Naive thymus-derived CD4-positive, alpha-beta T cell (primary cell): ENCODE results near the gene PLCG2. TPM values are rescaled to one million over a fixed set of nuclear protein-coding genes. Genes with fewer than 3 reads are reported as not detected.
"Not testable (repeated sequence)": the region's sequence is repeated elsewhere in the genome, so short reads cannot be mapped to it uniquely, and the experiment has no call there.

ENCODE experiments used
- ATAC-seq: fragments of 150-1000 bp; cut with Tn5 transposase; 2 replicates; pipeline ENCODE4 v1.10.0; 2021; ENCODE audit warnings: mild to moderate bottlenecking, moderate library complexity
- CTCF ChIA-PET: fragments of 350-600 bp; sonication (Branson Sonifier 250); formaldehyde crosslinking; loops from one replicate; lab custom pipeline; 2021; ENCODE audit warnings: antibody characterized with exemption; lab: Charles Lee
- POLR2A ChIA-PET: fragments of 350-600 bp; sonication (Branson Sonifier 250); formaldehyde crosslinking; loops from one replicate; lab custom pipeline; 2021; ENCODE audit warnings: antibody characterized with exemption, inconsistent platforms; lab: Charles Lee
- DNase-seq, 9 donors: peaks; one replicate each; pipeline versions ENCODE4 v3.0.0 to v3.0.0-alpha.2; 2020 to 2022; ENCODE audit warnings: mixed read lengths in 1 of 9
- H3K27ac ChIP-seq: one replicate; pipeline ENCODE4 v1.7.0; 2013; ENCODE audit warnings: mild to moderate bottlenecking, low read depth, low read length, moderate library complexity
- H3K27me3 ChIP-seq, 2 donors: one replicate each; pipeline ENCODE4 v1.7.0; 2013; ENCODE audit warnings: low read length in 2 of 2, mild to moderate bottlenecking in 2 of 2, moderate library complexity in 2 of 2; ENCODE audit not compliant: control insufficient read depth in 2 of 2, insufficient read depth in 2 of 2
- H3K36me3 ChIP-seq, 3 experiments: 1 replicate in 2 of 3; 2 replicates in 1 of 3; pipeline ENCODE4 v1.7.0; 2013; ENCODE audit warnings: low read length in 3 of 3, mild to moderate bottlenecking in 3 of 3, moderate library complexity in 1 of 3; ENCODE audit not compliant: insufficient read depth in 3 of 3, control insufficient read depth in 2 of 3
- H3K4me1 ChIP-seq, 2 donors: one replicate each; pipeline ENCODE4 v1.7.0; 2013; ENCODE audit warnings: low read length in 2 of 2, mild to moderate bottlenecking in 2 of 2, moderate library complexity in 1 of 2; ENCODE audit not compliant: control insufficient read depth in 2 of 2, insufficient read depth in 2 of 2
- H3K4me3 ChIP-seq: 2 replicates; pipeline ENCODE4 v1.7.0; 2013; ENCODE audit warnings: mild to moderate bottlenecking, low read length
- H3K9me3 ChIP-seq, 3 experiments: 1 replicate in 2 of 3; 2 replicates in 1 of 3; pipeline ENCODE4 v1.7.0; 2013; ENCODE audit warnings: low read length in 3 of 3; ENCODE audit not compliant: control insufficient read depth in 2 of 3
- H3K27ac Mint-ChIP-seq, 9 donors: one replicate each; pipeline ENCODE4 v1.8.0; 2020 to 2022; ENCODE audit warnings: mixed read lengths in 9 of 9, mild to moderate bottlenecking in 8 of 9, moderate library complexity in 5 of 9, inconsistent platforms in 2 of 9
- H3K27me3 Mint-ChIP-seq, 5 donors: one replicate each; pipeline ENCODE4 v1.8.0; 2021 to 2022; ENCODE audit warnings: mixed read lengths in 5 of 5, mild to moderate bottlenecking in 1 of 5
- H3K36me3 Mint-ChIP-seq, 5 donors: one replicate each; pipeline ENCODE4 v1.8.0; 2020 to 2022; ENCODE audit warnings: mixed read lengths in 5 of 5, mild to moderate bottlenecking in 3 of 5, inconsistent platforms in 1 of 5
- H3K4me1 Mint-ChIP-seq, 7 donors: one replicate each; pipeline ENCODE4 v1.8.0; 2020 to 2022; ENCODE audit warnings: mixed read lengths in 7 of 7, mild to moderate bottlenecking in 3 of 7, inconsistent platforms in 1 of 7
- H3K4me3 Mint-ChIP-seq, 10 donors: one replicate each; pipeline ENCODE4 v1.8.0; 2020 to 2022; ENCODE audit warnings: mild to moderate bottlenecking in 10 of 10, mixed read lengths in 10 of 10, moderate library complexity in 6 of 10, inconsistent platforms in 2 of 10
- H3K9me3 Mint-ChIP-seq, 11 donors: one replicate each; pipeline ENCODE4 v1.8.0; 2020 to 2022; ENCODE audit warnings: mixed read lengths in 11 of 11, mild to moderate bottlenecking in 4 of 11, inconsistent platforms in 1 of 11, moderate library complexity in 1 of 11
- intact Hi-C, 2 donors: fragments of 100-400 bp; cut with micrococcal nuclease; formaldehyde crosslinking; loops; one replicate each; pipeline ENCODE4 v1.15.1; 2023
- polyA plus RNA-seq, 2 donors: library from polyadenylated mRNA; unstranded; fragments of 300-500 nt; fragmentation: Illumina TruSeq; gene quantifications; one replicate each; pipeline ENCODE4 v1.2.3, GENCODE V29; 2021
- total RNA-seq, 6 experiments: library from RNA in 5 of 6; stranded (reverse) in 5 of 6; gene quantifications; 1 replicate in 5 of 6; 2 replicates in 1 of 6; pipeline ENCODE4 v1.2.3 and lab custom pipeline; 2021 to 2026

The PLCG2 gene
- total and polyA plus RNA-seq, 7 experiments from 2014 or later = 0.07 to 85.8 (median 1.5) TPM

DNA sequence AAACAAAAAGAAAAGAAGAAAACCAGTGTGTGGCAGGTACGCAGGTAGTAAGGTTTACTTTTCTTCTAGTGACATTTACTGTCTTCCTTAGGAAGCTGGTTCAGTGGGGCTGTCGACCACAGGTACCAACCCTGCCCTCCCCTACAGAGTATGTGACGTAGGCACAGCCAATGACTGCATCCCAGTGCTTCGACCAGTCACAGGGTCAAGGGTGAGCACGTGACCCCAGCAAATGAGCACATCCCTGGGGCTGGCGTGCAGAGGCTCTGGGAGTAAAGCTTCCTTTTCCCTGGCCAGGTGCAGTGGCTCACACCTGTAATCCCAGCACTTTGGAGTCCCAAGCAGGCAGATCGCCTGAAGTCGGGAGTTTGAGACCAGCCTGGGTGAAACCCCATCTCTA, 38.9 kb upstream of the PLCG2 start:
- H3K4me3 Mint-ChIP-seq = no peak overlapping the region
- no peaks in the 10 kb centered on the region for H3K36me3 ChIP-seq
- POLR2A ChIA-PET = no interaction called here
- intact Hi-C loops = no loop called here
- peaks cover 0 to 2% (median 0%) of the 10 kb centered on the region in 5 donors for H3K27me3 Mint-ChIP-seq
- peaks cover 0 to 3% of the 10 kb centered on the region in 2 donors for H3K4me1 ChIP-seq
- no peak for DNase-seq
- H3K9me3 ChIP-seq = no peaks in the 10 kb centered on the region
- no peaks in the 10 kb centered on the region for H3K36me3 Mint-ChIP-seq
- no peak overlapping the region for H3K4me3 ChIP-seq
- CTCF ChIA-PET = interaction anchor here (0.6 to 1.6 kb wide), 2 partner anchors 372 to 1160 kb away, joined by 4 to 5 read pairs; no protein-coding TSS in a partner anchor
- no peaks in the 10 kb centered on the region for H3K9me3 Mint-ChIP-seq
- no peaks in the 10 kb centered on the region for H3K27me3 ChIP-seq
- ATAC-seq = no peak
- H3K4me1 Mint-ChIP-seq = peaks cover 0 to 18% (median 5%) of the 10 kb centered on the region in 7 donors
- no peak overlapping the region for H3K27ac Mint-ChIP-seq
- no peak overlapping the region for H3K27ac ChIP-seq

DNA sequence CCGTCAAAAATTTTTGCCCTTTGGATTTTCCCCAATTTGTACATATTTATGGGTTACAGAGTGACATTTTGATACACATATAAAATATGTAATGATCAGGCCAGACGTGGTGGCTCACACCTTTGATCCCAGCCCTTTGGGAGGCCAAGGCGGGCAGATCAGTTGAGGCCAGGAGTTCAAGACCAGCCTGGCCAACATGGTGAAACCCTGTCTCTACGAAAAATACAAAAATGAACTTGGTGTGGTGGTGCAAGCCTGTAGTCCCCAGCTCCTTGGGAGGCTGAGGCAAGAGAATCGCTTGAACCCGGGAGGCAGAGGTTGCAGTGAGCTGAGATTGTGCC, 37.7 kb upstream of the PLCG2 start:
- H3K4me3 Mint-ChIP-seq, H3K36me3 ChIP-seq, H3K27me3 Mint-ChIP-seq, intact Hi-C loops, ATAC-seq, H3K36me3 Mint-ChIP-seq, H3K27ac ChIP-seq, H3K9me3 Mint-ChIP-seq, H3K27me3 ChIP-seq, H3K9me3 ChIP-seq, H3K4me3 ChIP-seq, DNase-seq: not testable (repeated sequence)
- Mint-ChIP-seq H3K27ac (peak overlapping the region in 1 of 9 donors; percentile 55), H3K4me1 (peaks cover 8 to 26% (median 14%) of the 10 kb centered on the region in 7 donors)
- ChIA-PET POLR2A (interaction anchor here (0.6 kb wide), 1 partner anchor 710 kb away, joined by 3 read pairs; no protein-coding TSS in a partner anchor), CTCF (interaction anchor here (1.6 kb wide), 1 partner anchor 373 kb away, joined by 5 read pairs; no protein-coding TSS in a partner anchor)
- peaks cover 4 to 11% of the 10 kb centered on the region in 2 donors for H3K4me1 ChIP-seq

DNA sequence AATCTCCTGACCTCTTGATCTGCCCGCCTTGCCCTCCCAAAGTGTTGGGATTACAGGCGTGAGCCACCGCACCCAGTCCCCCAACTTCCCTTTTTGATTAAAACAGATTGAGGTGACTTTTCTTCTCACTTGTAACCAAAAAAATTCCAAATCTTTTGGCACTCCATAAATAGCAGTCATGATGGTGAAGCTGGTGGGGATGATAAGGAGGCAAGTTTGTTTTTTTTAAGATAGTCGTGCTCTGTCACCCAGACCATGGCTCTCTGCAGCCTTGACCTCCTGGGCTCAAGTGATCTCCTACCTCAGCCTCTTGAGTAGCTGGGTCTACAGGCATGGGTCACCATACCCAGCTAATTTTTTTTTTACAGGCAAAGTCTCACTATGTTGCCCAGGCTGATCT, 34.7 kb upstream of the PLCG2 start:
- Mint-ChIP-seq H3K27me3 (peaks cover 0 to 4% (median 0%) of the 10 kb centered on the region in 5 donors), H3K9me3 (peaks cover 0 to 3% (median 0%) of the 10 kb centered on the region in 11 donors), H3K4me1 (peaks cover 6 to 32% (median 10%) of the 10 kb centered on the region in 7 donors), H3K27ac (no peak overlapping the region), H3K36me3 (peaks cover 0 to 4% (median 0%) of the 10 kb centered on the region in 5 donors), H3K4me3 (no peak overlapping the region)
- Histone ChIP-seq H3K4me1 (peaks cover 4 to 10% of the 10 kb centered on the region in 2 donors), H3K27me3 (no peaks in the 10 kb centered on the region), H3K4me3 (no peak overlapping the region), H3K36me3 (no peaks in the 10 kb centered on the region), H3K27ac (no peak overlapping the region), H3K9me3 (no peaks in the 10 kb centered on the region)
- ChIA-PET POLR2A (interaction anchor here (1.3 kb wide), 1 partner anchor 9 kb away, joined by 3 read pairs; no protein-coding TSS in a partner anchor), CTCF (interaction anchor here (0.6 kb wide), 2 partner anchors 9 to 341 kb away, joined by 3 read pairs; no protein-coding TSS in a partner anchor)
- DNase-seq (no peak), ATAC-seq (no peak)
- intact Hi-C loops = no loop called here

DNA sequence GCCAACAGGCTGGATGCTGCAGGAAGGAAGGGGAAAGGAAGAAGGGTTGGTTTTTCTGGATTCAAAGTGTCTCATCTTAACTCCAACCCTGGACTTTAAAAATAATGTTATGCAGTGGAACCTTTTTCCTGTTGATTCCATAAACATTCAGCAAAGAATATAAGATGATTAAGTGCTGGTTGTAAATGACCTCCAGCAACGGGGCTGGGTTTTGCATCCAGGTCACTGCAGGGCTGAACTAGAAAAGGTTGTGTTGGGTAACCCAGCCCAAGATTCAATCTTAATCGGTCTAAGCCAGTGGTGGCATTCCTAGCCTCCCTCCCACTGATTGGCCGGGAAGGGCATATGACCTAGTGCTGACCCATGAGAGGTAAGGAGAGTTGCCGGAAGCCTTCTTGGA, 34.2 kb upstream of the PLCG2 start:
- Mint-ChIP-seq H3K4me1 (peaks cover 6 to 37% (median 10%) of the 10 kb centered on the region in 7 donors), H3K36me3 (peaks cover 0 to 4% (median 0%) of the 10 kb centered on the region in 5 donors), H3K27ac (no peak overlapping the region), H3K9me3 (peaks cover 0 to 3% (median 0%) of the 10 kb centered on the region in 11 donors), H3K27me3 (peaks cover 0 to 4% (median 0%) of the 10 kb centered on the region in 5 donors), H3K4me3 (peak overlapping the region in 2 of 10 donors; percentile 82 to 83)
- H3K27ac ChIP-seq = no peak overlapping the region
- no peaks in the 10 kb centered on the region for H3K27me3 ChIP-seq
- DNase-seq (no peak), ATAC-seq (no peak)
- peaks cover 4 to 10% of the 10 kb centered on the region in 2 donors for H3K4me1 ChIP-seq
- intact Hi-C loops = loop anchor here (5.0 kb wide), 4 partner anchors 127 to 668 kb away; partner anchors contain the start of genes C16orf46 (in 1 of the 2), GCSH (in 1 of the 2) and MPHOSPH6 (in 1 of the 2)
- no peaks in the 10 kb centered on the region for H3K36me3 ChIP-seq
- CTCF ChIA-PET = interaction anchor here (0.6 kb wide), 2 partner anchors 9 to 342 kb away, joined by 3 read pairs; no protein-coding TSS in a partner anchor
- POLR2A ChIA-PET = no interaction called here
- H3K4me3 ChIP-seq = no peak overlapping the region
- no peaks in the 10 kb centered on the region for H3K9me3 ChIP-seq

DNA sequence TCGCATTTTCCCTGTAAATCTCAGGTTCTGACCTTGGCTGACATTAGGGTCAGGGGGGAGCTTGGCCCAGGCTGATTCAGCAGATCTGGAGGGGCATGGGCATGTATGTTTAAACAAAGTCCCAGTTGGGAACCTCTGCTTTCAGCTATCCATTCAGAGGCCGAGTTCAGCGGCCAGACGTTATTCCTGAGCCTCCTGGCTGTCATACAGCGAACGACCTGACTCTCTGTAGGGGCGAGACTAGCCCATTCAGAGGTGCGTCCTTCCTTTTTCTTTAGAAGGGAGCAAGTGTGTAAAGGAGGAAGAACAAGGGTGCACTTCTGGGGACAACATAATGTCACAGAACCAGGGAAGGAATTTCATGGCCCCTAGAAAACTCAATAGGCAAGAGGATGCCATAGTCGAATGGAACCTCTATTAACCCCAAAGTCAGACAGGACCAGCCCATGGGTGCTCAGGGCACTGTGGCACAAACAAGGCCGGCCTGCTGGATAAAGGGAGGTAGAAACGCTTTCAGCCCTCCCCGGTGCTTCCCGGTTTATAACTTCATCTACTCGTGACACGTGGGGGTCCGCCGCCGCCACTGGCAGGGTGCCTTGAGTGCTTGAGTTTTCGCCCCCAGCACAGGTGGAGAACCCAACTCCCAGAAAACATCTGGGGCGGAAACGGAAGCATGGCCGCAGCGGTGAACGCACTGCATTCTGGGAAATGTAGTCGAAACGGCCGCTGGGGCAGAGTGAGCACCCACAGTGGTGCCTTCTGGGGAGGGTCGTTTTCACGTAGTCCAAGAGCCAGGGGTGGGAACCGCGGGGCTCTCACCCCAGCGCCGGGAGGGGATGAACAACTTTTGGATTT, 33.2 kb upstream of the PLCG2 start:
- DNase-seq = peak; percentile 53 to 75 (median 71)
- intact Hi-C loops = loop anchor here (1.0 to 5.0 kb wide), 8 partner anchors 126 to 739 kb away; partner anchors contain the start of genes C16orf46 (in 2 of the 2), GAN (in 2 of the 2), CENPN (in 1 of the 2) and GCSH (in 1 of the 2)
- Mint-ChIP-seq H3K9me3 (peaks cover 0 to 3% (median 0%) of the 10 kb centered on the region in 11 donors), H3K27ac (peak overlapping the region; percentile 83 to 95 (median 88)), H3K4me1 (peaks cover 6 to 33% (median 10%) of the 10 kb centered on the region in 7 donors), H3K27me3 (peaks cover 0 to 6% (median 0%) of the 10 kb centered on the region in 5 donors), H3K36me3 (peaks cover 0 to 4% (median 0%) of the 10 kb centered on the region in 5 donors), H3K4me3 (peak overlapping the region; percentile 82 to 90 (median 86))
- POLR2A ChIA-PET = no interaction called here
- Histone ChIP-seq H3K27me3 (no peaks in the 10 kb centered on the region), H3K4me3 (peak overlapping the region; percentile 66), H3K4me1 (peaks cover 4 to 10% of the 10 kb centered on the region in 2 donors), H3K9me3 (no peaks in the 10 kb centered on the region), H3K27ac (peak overlapping the region; percentile 65), H3K36me3 (no peaks in the 10 kb centered on the region)
- CTCF ChIA-PET = interaction anchor here (0.6 kb wide), 1 partner anchor 544 kb away, joined by 4 read pairs; no protein-coding TSS in a partner anchor
- ATAC-seq = peak; percentile 97

DNA sequence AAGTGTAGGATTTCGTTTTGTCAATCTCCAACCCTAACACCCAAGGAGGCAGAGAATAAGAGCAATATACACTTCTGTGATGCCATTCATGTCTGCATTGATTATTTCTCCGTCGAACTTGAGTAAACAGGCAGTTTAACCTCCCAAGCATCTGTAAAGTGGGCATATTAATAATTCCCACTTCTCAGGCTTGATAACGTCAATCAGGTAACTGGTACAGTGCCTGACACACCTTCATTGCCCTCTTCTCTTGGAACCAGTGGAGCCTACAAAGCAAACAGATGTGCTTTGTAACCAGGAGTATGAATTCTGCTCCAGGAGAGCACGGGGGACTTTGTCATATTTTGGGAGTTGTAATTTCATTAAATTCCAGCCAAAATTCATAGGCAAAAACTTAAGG, 32.5 kb upstream of the PLCG2 start:
- H3K4me1 Mint-ChIP-seq = peaks cover 6 to 31% (median 10%) of the 10 kb centered on the region in 7 donors
- H3K4me3 Mint-ChIP-seq = peak overlapping the region in 9 of 10 donors; percentile 82 to 90 (median 86)
- Histone ChIP-seq H3K27me3 (no peaks in the 10 kb centered on the region), H3K4me3 (peak overlapping the region; percentile 66), H3K9me3 (no peaks in the 10 kb centered on the region), H3K36me3 (no peaks in the 10 kb centered on the region), H3K27ac (no peak overlapping the region), H3K4me1 (peaks cover 4 to 10% of the 10 kb centered on the region in 2 donors)
- intact Hi-C loops = loop anchor here (1.0 to 5.0 kb wide), 8 partner anchors 126 to 739 kb away; partner anchors contain the start of genes C16orf46 (in 2 of the 2), GAN (in 2 of the 2), CENPN (in 1 of the 2) and GCSH (in 1 of the 2)
- H3K27me3 Mint-ChIP-seq = peaks cover 0 to 6% (median 0%) of the 10 kb centered on the region in 5 donors
- H3K9me3 Mint-ChIP-seq = peaks cover 0 to 3% (median 0%) of the 10 kb centered on the region in 11 donors
- ChIA-PET POLR2A (no interaction called here), CTCF (no interaction called here)
- no peak for DNase-seq
- H3K27ac Mint-ChIP-seq = peak overlapping the region in 8 of 9 donors; percentile 83 to 95 (median 88)
- ATAC-seq = peak; percentile 5
- H3K36me3 Mint-ChIP-seq = peaks cover 0 to 4% (median 0%) of the 10 kb centered on the region in 5 donors
